ENCODE measurements around the gene GBX2. TPM values are rescaled to one million over a fixed set of nuclear protein-coding genes. Genes with fewer than 3 reads are reported as not detected.

The GBX2 gene
- total and polyA plus RNA-seq, 2 experiments from 2014 or later = 0.99 to 1.3 TPM

GRCh38 chr2:236211296-236211695 lies 43.1 kb upstream of the GBX2 start:
- no peaks in the 10 kb centered on the region for H3K9me2 ChIP-seq (ENCODE audit: insufficient read depth)
- no peaks in the 10 kb centered on the region for H3F3A ChIP-seq (replicated peaks; ENCODE audit: low read depth)
- no peak overlapping the region for H3K4me3 ChIP-seq
- no peak overlapping the region for H2AFZ ChIP-seq
- Mint-ChIP-seq H3K27me3 (ENCODE audit: insufficient read depth, low read depth, poor library complexity) (peaks cover 18% of the 10 kb centered on the region), H3K9me3 (no peaks in the 10 kb centered on the region), H3K27ac (no peak overlapping the region), H3K4me3 (no peak overlapping the region), H3K4me1 (peaks cover 20% of the 10 kb centered on the region), H3K36me3 (ENCODE audit: low read depth) (no peaks in the 10 kb centered on the region; the same call in 2 of the 3 replicates)
- H3K79me2 ChIP-seq (replicated peaks; ENCODE audit: insufficient read depth) = no peaks in the 10 kb centered on the region
- no peak for DNase-seq (ENCODE audit: low spot score)
- no peak overlapping the region for H3K27ac ChIP-seq (ENCODE audit: low read depth)
- H3K4me1 ChIP-seq (ENCODE audit: insufficient read depth) = peaks cover 4% of the 10 kb centered on the region; the same call in 1 of the 2 replicates
- H3K27me3 ChIP-seq (ENCODE audit: insufficient read depth) = no peaks in the 10 kb centered on the region
- no peak for ATAC-seq
- no peak for TF ChIP-seq JUNB (IDR thresholded peaks at IDR 0.05; ENCODE audit: unreplicated experiment)
- no peak for TF ChIP-seq CTCF (conservative IDR thresholded peaks at IDR 0.05; ENCODE audit: low read depth in 2 of 2)
- no peak for TF ChIP-seq EZH2phosphoT487 (IDR thresholded peaks at IDR 0.05; ENCODE audit: unreplicated experiment)
- no peak for TF ChIP-seq ETS1 (IDR thresholded peaks at IDR 0.05)
- no peak for TF ChIP-seq ZNF331 (CRISPR knock-in tag; IDR thresholded peaks at IDR 0.05; ENCODE audit: low read depth)
- TF ChIP-seq ZNF462 (CRISPR knock-in tag; IDR thresholded peaks at IDR 0.05) = no peak
- TF ChIP-seq CREB1 (CRISPR knock-in tag; IDR thresholded peaks at IDR 0.05; ENCODE audit: low read depth) = no peak
- no peak for TF ChIP-seq ZNF114 (CRISPR knock-in tag; IDR thresholded peaks at IDR 0.05)
- H3K4me2 ChIP-seq = no peak overlapping the region
- no peaks in the 10 kb centered on the region for H3K36me3 ChIP-seq (ENCODE audit: insufficient read depth)
- no peaks in the 10 kb centered on the region for H4K20me1 ChIP-seq (replicated peaks; ENCODE audit: insufficient read depth)
